GF-D8 (cell line): ENCODE data around the gene NDUFA5.
A peak's percentile ranks its signal among the peaks of the same experiment; 100 is the strongest.
"Not testable (repeated sequence)": the region's sequence is repeated elsewhere in the genome, so short reads cannot be mapped to it uniquely, and the experiment has no call there.

ENCODE experiments used
- DNase-seq: peaks from one replicate; lab custom pipeline; 2025; lab: John Stamatoyannopoulos, UW

NDUFA5 gene

DNA sequence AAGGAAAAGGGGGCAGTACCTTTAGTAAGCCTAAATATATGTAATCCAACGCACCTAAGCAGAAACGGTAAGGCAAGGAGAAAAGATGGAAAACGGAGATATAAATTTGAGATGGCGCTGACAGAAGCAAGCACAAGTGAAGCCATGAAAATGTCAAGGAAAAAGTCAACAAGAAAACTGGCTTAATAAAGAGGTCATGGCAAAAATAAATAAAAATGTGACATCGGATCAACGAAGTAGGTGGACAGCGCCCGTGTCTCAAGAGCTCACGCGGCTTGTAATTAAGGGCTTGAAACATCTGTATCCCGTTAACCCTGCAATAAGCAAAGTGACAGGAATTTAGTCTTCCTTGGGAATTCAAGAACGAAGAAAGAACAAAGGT lies 611 bp downstream of the NDUFA5 start:
- no peak for DNase-seq

DNA sequence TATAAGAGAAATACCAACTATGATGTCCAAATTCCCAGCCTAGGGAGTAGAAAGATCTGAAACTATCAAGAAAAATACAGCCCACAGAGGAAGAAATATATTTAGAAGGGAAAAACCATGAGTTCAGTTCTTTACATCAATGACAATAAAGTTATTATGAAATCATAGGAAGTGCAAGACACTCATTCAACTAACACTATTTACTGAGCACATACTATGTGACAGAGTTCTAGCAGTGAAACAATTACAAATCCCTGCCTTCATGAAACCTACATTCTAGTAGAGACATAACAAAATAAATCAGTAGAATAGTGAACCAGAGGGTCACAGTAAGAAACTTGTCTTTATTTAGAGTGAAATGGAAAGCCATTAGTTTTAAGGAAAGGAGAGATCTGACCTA lies 2.1 kb downstream of the NDUFA5 start:
- DNase-seq, result no peak

GRCh38 chr7:123553159-123553558 lies 4.5 kb downstream of the NDUFA5 start:
- DNase-seq, result no peak

DNA sequence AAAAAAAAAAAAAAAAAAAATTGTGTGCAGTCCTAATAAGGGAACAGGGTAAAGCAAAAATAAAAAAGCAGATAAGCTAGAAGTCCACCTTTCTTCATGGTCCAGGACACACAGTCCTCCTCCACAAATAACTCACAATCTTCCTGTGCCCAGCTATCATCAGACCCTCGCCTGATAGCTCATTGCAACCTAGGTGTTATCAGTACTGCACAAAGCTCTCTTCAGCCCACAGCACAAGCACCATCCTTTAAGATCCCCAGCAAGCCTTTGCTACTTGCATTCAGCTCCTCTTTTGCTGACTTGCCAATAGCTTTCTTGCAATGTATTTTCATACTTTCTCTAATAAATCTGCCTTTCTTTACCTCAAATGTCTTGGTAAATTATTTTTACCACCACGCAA lies 5.0 kb downstream of the NDUFA5 start:
- no peak for DNase-seq

- DNase-seq, result not testable (repeated sequence)
These were observed 5.5 kb downstream of the NDUFA5 start for GRCh38 chr7:123552134-123552533.

GRCh38 chr7:123548406-123548805 lies 9.2 kb downstream of the NDUFA5 start:
- no peak for DNase-seq

DNA sequence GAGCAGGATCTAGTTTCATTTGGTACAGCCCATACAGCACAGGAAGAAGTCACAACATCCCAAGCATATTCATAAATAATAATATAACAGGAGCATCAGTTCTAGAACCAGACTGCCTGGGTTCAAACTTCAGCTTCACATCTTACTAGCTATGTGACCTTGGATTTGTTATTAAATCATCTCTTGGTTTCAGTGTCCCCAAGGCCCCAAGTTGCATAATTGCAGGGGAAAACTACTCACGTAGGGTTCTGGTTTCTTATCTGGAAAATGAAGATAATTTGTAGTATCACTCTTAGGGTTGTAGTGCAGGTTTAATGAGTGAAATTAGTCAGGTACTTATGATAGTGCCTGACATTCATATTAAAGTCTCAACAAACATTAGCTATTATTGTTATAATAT lies 17.7 kb downstream of the NDUFA5 start:
- DNase-seq, result no peak

- DNase-seq, result no peak
These were observed 18.7 kb downstream of the NDUFA5 start for GRCh38 chr7:123538897-123539296.

GRCh38 chr7:123538189-123538714 lies 19.4 kb downstream of the NDUFA5 start:
- no peak for DNase-seq

DNA sequence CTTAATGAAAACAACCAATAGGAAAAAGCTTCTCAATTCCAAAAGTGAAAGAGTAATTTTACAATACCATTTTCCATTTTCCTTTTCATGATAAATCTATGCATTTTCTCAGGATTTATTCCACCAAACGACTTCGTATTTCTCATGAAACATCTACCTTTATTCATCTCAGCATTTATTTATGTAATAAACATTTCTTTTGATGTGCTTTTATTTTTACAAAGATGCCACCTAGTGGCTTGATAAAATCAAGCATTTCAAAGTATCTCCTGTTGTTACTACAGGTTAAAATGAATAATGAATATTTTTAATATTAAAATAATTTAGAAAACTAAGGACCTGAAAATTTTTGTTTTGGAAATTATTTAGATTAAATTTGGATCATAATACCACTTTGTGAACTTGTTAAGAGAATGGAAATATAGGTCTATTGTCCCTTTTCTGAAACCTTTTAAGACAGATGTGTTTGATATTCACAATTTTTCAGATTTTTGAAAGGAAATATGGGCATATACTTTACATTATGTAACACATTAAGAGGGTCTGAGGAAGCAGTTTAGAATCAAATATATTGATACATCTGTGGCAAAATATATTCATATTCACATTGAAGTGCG lies 20.5 kb downstream of the NDUFA5 start:
- DNase-seq, result no peak

- no peak for DNase-seq
These were observed 22.1 kb downstream of the NDUFA5 start for GRCh38 chr7:123535517-123535916.

GRCh38 chr7:123534383-123535260 lies 23.0 kb downstream of the NDUFA5 start, which contains the start of gene IQUB:
TSS of gene IQUB (minus strand) at chr7:123534595. CDS start at chr7:123512340, 22,255 bp downstream.
- DNase-seq, result peak; percentile 87

GRCh38 chr7:123533929-123534382 lies 23.7 kb downstream of the NDUFA5 start:
- DNase-seq, result no peak

GRCh38 chr7:123533553-123533917 lies 24.1 kb downstream of the NDUFA5 start:
- DNase-seq, result no peak

DNA sequence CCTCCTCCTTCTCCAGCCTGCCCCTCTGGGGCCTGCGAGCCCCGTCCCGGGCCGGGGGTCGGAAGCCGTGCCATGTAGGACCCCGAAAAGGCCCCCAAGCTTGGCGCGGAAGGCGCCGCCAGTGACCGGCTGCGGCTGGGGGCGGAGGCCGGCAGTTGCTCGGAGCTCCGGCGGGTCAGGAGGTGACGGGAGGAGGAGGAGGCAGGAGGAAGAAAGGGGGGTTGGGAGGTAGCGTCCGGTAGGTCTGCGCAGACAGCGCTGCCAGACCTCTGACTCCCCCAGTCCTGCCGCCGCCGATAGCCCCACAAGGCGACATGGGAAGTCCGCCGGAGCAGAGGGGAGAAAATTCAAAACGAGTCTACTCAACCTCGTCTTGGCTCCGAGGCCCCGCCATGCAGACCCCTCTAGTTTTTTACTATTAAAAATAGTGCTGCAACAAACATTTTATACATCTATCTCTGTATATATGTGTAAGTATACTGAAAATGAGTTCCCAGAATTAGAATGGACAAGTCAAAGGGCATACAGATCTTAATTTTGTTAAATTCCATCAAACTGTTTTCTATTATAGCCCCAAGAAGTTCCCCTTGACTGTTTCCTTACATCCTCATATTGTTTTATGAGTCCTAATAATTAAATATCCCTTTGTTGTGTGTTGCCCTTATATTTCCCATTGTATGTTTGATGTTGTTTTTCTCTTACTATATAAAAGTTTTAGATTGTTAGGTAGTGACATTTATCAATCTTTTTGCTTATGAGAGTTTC lies 24.6 kb downstream of the NDUFA5 start:
- not testable (repeated sequence) for DNase-seq

DNA sequence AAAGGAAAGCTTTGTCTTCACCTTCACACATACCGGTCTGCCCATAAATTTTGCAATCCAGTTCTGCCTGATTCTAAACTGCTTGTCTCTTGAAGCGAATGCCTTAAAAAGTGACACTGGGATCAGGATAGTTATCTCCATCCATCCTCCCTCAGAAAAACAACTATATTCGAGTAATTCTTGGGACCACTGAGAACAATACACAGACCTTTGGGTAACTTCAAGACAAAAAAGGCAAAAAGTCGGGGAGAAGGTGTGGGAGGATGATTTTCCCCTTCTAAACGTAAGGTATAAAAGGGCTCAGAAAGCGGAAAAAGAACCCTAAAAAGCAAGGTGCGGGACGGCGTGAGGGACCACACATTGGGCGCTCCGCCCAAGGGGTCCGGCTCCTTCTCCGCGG lies 25.3 kb downstream of the NDUFA5 start:
- not testable (repeated sequence) for DNase-seq

- not testable (repeated sequence) for DNase-seq
These were observed 27.5 kb downstream of the NDUFA5 start for GRCh38 chr7:123530035-123530591.

GRCh38 chr7:123528265-123528664 lies 29.4 kb downstream of the NDUFA5 start:
- DNase-seq, result no peak

GRCh38 chr7:123527712-123528225 lies 29.8 kb downstream of the NDUFA5 start:
- not testable (repeated sequence) for DNase-seq

GRCh38 chr7:123526533-123526932 lies 31.1 kb downstream of the NDUFA5 start:
- DNase-seq, result not testable (repeated sequence)

DNA sequence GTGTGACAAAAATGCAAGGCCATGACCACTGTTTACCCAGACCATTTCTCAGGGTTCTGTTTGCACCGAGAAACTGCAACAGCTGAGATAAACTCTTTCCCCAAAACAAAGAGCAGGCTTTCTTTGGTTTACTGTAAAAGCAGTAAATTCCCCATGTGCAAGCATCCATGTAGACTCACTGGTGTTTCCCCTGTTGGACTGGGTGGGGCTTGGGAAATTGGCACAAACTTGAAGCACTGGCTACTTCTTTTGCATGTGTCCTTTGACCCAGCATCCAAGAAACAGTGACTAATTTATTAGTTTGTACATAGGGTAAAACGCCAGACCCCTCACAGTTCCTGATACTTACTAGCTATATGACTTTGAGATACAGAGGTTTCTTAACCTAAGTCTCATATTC lies 35.6 kb downstream of the NDUFA5 start:
- no peak for DNase-seq

DNA sequence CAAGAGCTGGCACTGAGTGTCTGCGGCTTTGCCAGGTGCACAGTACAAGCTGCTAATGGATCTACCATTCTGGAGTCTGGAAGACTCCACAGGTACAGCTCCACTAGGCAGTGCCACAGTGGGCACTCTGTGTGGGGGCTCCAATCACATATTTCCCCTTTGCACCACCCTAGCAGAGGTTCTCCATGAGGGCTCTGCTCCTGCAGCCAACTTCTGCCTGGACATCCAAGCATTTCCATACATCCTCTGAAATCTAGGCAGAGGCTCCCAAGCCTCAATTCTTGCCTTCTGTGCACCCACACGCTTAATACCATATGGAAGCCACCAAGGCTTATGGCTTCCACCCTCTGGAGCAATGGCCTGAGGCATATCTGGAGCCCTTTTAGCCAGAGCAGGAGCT lies 52.4 kb downstream of the NDUFA5 start:
- DNase-seq, result no peak
